NT2/D1 (cell line): Measurements from ENCODE around the gene TBC1D22A.

Experiments used
- SUZ12 ChIP-seq: IDR thresholded peaks from 2 replicates; pipeline ENCODE4 v1.6.1; 2011; ENCODE audit not compliant: insufficient read length, insufficient read depth; ENCODE audit errors: extremely low read depth
- YY1 ChIP-seq: IDR thresholded peaks from 2 replicates; pipeline ENCODE4 v1.6.1; 2011; ENCODE audit not compliant: insufficient read length, insufficient read depth
- ZNF274 ChIP-seq: IDR thresholded peaks from 2 replicates; pipeline ENCODE4 v1.6.1; 2011; ENCODE audit warnings: mild to moderate bottlenecking, low read depth, low read length

GRCh38 chr22:46910624-46911023 is 148.2 kb downstream of the TBC1D22A start:
- no peak for TF ChIP-seq ZNF274
- TF ChIP-seq YY1, result no peak
- TF ChIP-seq SUZ12, result no peak
